ENCODE data around the gene DNAJB6. TPM values are rescaled to one million over a fixed set of nuclear protein-coding genes. Genes with fewer than 3 reads are reported as not detected.

The DNAJB6 gene
- total RNA-seq, 2 experiments from 2014 or later, result 56.4 to 65.9 TPM

DNA sequence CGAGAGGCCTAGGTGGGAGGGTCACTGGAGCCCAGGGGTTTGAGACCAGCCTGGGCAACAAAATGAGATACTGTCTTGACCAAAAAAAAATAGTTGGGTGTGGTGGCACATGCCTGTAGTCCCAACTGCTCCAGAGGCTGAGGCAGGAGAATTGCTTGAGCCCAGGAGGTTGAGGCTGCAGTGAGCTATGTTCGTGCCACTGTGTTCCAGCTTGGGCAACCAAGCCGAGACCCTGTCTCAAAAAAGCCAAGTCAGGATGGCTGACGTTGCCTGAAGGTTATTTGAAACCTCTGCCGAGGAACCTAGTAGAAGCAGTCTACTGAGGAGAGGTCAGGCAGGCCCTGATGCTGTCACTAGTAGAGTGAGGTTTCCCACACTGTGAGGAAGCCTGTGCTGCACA, 22.8 kb downstream of the DNAJB6 start:
- POLR2A ChIA-PET, result no interaction called here

DNA sequence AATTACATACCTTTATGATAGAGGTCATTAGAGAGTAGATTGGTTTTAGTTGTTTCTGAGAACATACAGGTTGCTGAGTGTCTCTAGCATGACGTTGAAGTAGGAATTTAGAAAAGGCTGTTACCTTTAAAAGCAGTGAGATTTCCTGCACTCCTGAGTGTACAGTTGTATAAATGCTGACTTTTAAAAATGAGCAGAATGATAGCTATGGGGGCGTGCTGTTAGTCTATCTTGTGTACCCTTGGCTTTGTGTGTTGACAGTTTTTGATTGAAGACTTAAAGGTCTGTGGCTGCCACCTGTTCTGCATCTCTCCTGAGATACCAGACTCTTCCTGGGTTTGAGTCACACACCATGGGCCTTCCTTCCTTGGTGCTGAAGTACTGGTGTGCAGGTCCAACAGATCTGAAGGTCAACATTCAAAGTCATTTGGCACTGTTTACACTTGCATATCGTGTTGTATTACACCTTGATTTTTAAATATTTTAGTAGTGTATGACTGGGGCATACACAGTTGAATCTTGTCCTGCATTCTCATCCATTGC, 23.8 kb downstream of the DNAJB6 start:
- POLR2A ChIA-PET, result interaction anchor here (0.7 kb wide), 1 partner anchor 40 kb away, joined by 3 read pairs; no protein-coding TSS in a partner anchor
- peaks cover 72% of the 10 kb centered on the region for H3K79me2 ChIP-seq (ENCODE audit: insufficient read depth, low read depth, low read length)
- no TSS peak for BruUV-seq (replicated peaks)
- no peak for TF ChIP-seq EZH2phosphoT487 (IDR thresholded peaks at IDR 0.05; ENCODE audit: borderline replicate concordance, low read depth, low read length)
- TF ChIP-seq, protein P1, sequence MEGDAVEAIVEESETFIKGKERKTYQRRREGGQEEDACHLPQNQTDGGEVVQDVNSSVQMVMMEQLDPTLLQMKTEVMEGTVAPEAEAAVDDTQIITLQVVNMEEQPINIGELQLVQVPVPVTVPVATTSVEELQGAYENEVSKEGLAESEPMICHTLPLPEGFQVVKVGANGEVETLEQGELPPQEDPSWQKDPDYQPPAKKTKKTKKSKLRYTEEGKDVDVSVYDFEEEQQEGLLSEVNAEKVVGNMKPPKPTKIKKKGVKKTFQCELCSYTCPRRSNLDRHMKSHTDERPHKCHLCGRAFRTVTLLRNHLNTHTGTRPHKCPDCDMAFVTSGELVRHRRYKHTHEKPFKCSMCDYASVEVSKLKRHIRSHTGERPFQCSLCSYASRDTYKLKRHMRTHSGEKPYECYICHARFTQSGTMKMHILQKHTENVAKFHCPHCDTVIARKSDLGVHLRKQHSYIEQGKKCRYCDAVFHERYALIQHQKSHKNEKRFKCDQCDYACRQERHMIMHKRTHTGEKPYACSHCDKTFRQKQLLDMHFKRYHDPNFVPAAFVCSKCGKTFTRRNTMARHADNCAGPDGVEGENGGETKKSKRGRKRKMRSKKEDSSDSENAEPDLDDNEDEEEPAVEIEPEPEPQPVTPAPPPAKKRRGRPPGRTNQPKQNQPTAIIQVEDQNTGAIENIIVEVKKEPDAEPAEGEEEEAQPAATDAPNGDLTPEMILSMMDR (conservative IDR thresholded peaks at IDR 0.05; ENCODE audit: low read length), result no peak
- no peaks in the 10 kb centered on the region for H3K9me3 ChIP-seq (ENCODE audit: low read length)
- no peak overlapping the region for H3K4me2 ChIP-seq (ENCODE audit: low read length)
- H2AFZ ChIP-seq (ENCODE audit: low read length), result no peak overlapping the region
- H3K36me3 ChIP-seq (ENCODE audit: insufficient read depth, low read length), result peaks cover 91% of the 10 kb centered on the region
- H3K27ac ChIP-seq (ENCODE audit: low read depth, low read length, poor library complexity, severe bottlenecking), result no peak overlapping the region
- H3K4me1 ChIP-seq (ENCODE audit: insufficient read depth, low read length, poor library complexity, severe bottlenecking), result no peaks in the 10 kb centered on the region
- H4K20me1 ChIP-seq (ENCODE audit: insufficient read depth, low read length), result peaks cover 28% of the 10 kb centered on the region
- intact Hi-C loops (cut with micrococcal nuclease; ENCODE audit: unreplicated experiment), result no loop called here
- CTCF ChIA-PET (ENCODE audit: unreplicated experiment), result no interaction called here
- DNase-seq (ENCODE audit: low spot score), result no peak
- H3K9me2 ChIP-seq (ENCODE audit: insufficient read depth, low read length), result no peaks in the 10 kb centered on the region
- H3K4me3 ChIP-seq (ENCODE audit: low read depth, low read length, poor library complexity, severe bottlenecking), result no peak overlapping the region

More for the DNA sequence above, 22.8 kb downstream of the DNAJB6 start:
- no peak overlapping the region for H3K27ac ChIP-seq (ENCODE audit: low read depth, low read length, poor library complexity, severe bottlenecking)
- H3K36me3 ChIP-seq (ENCODE audit: insufficient read depth, low read length), result peaks cover 87% of the 10 kb centered on the region
- no peaks in the 10 kb centered on the region for H3K9me3 ChIP-seq (ENCODE audit: low read length)
- H3K4me3 ChIP-seq (ENCODE audit: low read depth, low read length, poor library complexity, severe bottlenecking), result no peak overlapping the region
- H4K20me1 ChIP-seq (ENCODE audit: insufficient read depth, low read length), result peaks cover 28% of the 10 kb centered on the region
- H3K79me2 ChIP-seq (ENCODE audit: insufficient read depth, low read depth, low read length), result peaks cover 72% of the 10 kb centered on the region
- H3K4me2 ChIP-seq (ENCODE audit: low read length), result no peak overlapping the region
- no peak overlapping the region for H2AFZ ChIP-seq (ENCODE audit: low read length)
- intact Hi-C loops (cut with micrococcal nuclease; ENCODE audit: unreplicated experiment), result no loop called here
- no peak for TF ChIP-seq EZH2phosphoT487 (IDR thresholded peaks at IDR 0.05; ENCODE audit: borderline replicate concordance, low read depth, low read length)
- TF ChIP-seq, protein P1 (conservative IDR thresholded peaks at IDR 0.05; ENCODE audit: low read length), result no peak
- H3K4me1 ChIP-seq (ENCODE audit: insufficient read depth, low read length, poor library complexity, severe bottlenecking), result no peaks in the 10 kb centered on the region
- no TSS peak for BruUV-seq (replicated peaks)
- H3K9me2 ChIP-seq (ENCODE audit: insufficient read depth, low read length), result no peaks in the 10 kb centered on the region
- no peak for DNase-seq (ENCODE audit: low spot score)
- CTCF ChIA-PET (ENCODE audit: unreplicated experiment), result no interaction called here

DNA sequence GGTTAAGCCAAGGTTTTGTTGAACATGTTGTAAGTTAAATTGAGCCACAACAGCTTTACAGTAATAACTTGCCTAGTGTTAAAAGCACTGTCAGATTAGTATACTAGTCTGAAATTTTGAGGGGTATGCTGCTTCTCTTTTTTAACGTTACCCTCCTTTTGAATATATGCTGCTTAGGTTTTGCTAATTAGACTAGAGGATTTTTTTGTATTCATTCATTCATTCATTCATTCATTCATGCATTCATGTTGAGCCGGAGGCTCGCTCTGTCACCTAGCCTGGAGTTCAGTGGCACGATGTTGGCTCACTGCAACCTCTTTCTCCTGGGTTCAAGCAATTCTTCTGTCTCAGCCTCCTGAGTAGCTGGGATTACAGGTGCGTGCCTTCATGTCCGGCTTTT, 24.7 kb downstream of the DNAJB6 start:
- BruUV-seq (replicated peaks), result no TSS peak
- DNase-seq (ENCODE audit: low spot score), result no peak
- POLR2A ChIA-PET, result interaction anchor here (0.6 to 0.7 kb wide), 2 partner anchors 20 to 41 kb away, joined by 3 to 6 read pairs; no protein-coding TSS in a partner anchor

More for the DNA sequence above, 24.7 kb downstream of the DNAJB6 start:
- H3K9me2 ChIP-seq (ENCODE audit: insufficient read depth, low read length), result no peaks in the 10 kb centered on the region
- no peaks in the 10 kb centered on the region for H3K9me3 ChIP-seq (ENCODE audit: low read length)
- intact Hi-C loops (cut with micrococcal nuclease; ENCODE audit: unreplicated experiment), result no loop called here
- H3K4me2 ChIP-seq (ENCODE audit: low read length), result no peak overlapping the region
- no peak overlapping the region for H2AFZ ChIP-seq (ENCODE audit: low read length)
- H3K79me2 ChIP-seq (ENCODE audit: insufficient read depth, low read depth, low read length), result peaks cover 68% of the 10 kb centered on the region
- no peaks in the 10 kb centered on the region for H3K4me1 ChIP-seq (ENCODE audit: insufficient read depth, low read length, poor library complexity, severe bottlenecking)
- peaks cover 22% of the 10 kb centered on the region for H4K20me1 ChIP-seq (ENCODE audit: insufficient read depth, low read length)
- H3K4me3 ChIP-seq (ENCODE audit: low read depth, low read length, poor library complexity, severe bottlenecking), result no peak overlapping the region
- CTCF ChIA-PET (ENCODE audit: unreplicated experiment), result no interaction called here
- no peak overlapping the region for H3K27ac ChIP-seq (ENCODE audit: low read depth, low read length, poor library complexity, severe bottlenecking)
- TF ChIP-seq, protein P1 (conservative IDR thresholded peaks at IDR 0.05; ENCODE audit: low read length), result no peak
- no peak for TF ChIP-seq EZH2phosphoT487 (IDR thresholded peaks at IDR 0.05; ENCODE audit: borderline replicate concordance, low read depth, low read length)
- peaks cover 92% of the 10 kb centered on the region for H3K36me3 ChIP-seq (ENCODE audit: insufficient read depth, low read length)
